Esophagus squamous epithelium (tissue), 5 donors: Measurements from ENCODE around the gene GLTP. TPM values are rescaled to one million over a fixed set of nuclear protein-coding genes. Genes with fewer than 3 reads are reported as not detected.

ENCODE experiments used
- DNase-seq: peaks from one replicate; lab custom pipeline; 2025; lab: John Stamatoyannopoulos, UW
- H3K27ac ChIP-seq, 4 donors: fragments of 200-600 bp; sonication (generic); one replicate each; pipeline ENCODE4 v1.5.1; 2016 to 2019; ENCODE audit warnings: mild to moderate bottlenecking in 1 of 4
- H3K27me3 ChIP-seq, 4 donors: fragments of 200-600 bp; sonication (generic); 1 replicate in 3 of 4; 2 replicates in 1 of 4; pipeline versions ENCODE4 v1.5.1 to v1.6.0; 2017 to 2021; ENCODE audit warnings: antibody characterized with exemption in 1 of 4
- H3K36me3 ChIP-seq, 3 donors: fragments of 200-600 bp; sonication (generic); one replicate each; pipeline ENCODE4 v1.5.1; 2016 to 2019
- H3K4me1 ChIP-seq, 3 donors: fragments of 200-600 bp; sonication (generic); one replicate each; pipeline ENCODE4 v1.5.1; 2017 to 2019
- H3K4me3 ChIP-seq, 4 donors: fragments of 200-600 bp; sonication (generic); 1 replicate in 3 of 4; 2 replicates in 1 of 4; pipeline ENCODE4 v1.5.1; 2016 to 2019; ENCODE audit warnings: mild to moderate bottlenecking in 2 of 4, moderate library complexity in 1 of 4
- H3K9me3 ChIP-seq, 3 donors: fragments of 200-600 bp; sonication (generic); one replicate each; pipeline ENCODE4 v1.5.1; 2016 to 2019
- CTCF ChIP-seq, 6 experiments: fragments of 450-650 bp in 4 of 6; fragments of 200-600 bp in 2 of 6; sonication (generic) in 2 of 6; IDR thresholded peaks; one replicate each; pipeline ENCODE4 v1.5.1; 2016 to 2019; ENCODE audit warnings: antibody characterized with exemption in 6 of 6, mild to moderate bottlenecking in 4 of 6, moderate library complexity in 4 of 6
- POLR2A ChIP-seq, 4 donors: fragments of 450-650 bp; IDR thresholded peaks; one replicate each; pipeline ENCODE4 v1.6.1; 2017; ENCODE audit warnings: antibody characterized with exemption in 4 of 4, mild to moderate bottlenecking in 4 of 4, moderate library complexity in 3 of 4
- WGBS, 2 donors: methylation state at CpG; one replicate each; pipeline ENCODE4 v1.1.5; 2018; 5-methylcytosine and 5-hydroxymethylcytosine counted together
- intact Hi-C: fragments of 100-400 bp; cut with DNase I; formaldehyde crosslinking; loops from one replicate; pipeline ENCODE4 v1.15.0; 2022
- total RNA-seq, 4 donors: library from RNA; depleted of rRNA; stranded (reverse); fragments of >200 nt; gene quantifications; one replicate each; pipeline ENCODE4 v1.1.0, GENCODE V29; 2016
- donor health status: DM: yes; HTN: yes; CAD: no.

Gene GLTP
- total RNA-seq, 4 donors from 2014 or later = 315 to 901 (median 457) TPM

DNA sequence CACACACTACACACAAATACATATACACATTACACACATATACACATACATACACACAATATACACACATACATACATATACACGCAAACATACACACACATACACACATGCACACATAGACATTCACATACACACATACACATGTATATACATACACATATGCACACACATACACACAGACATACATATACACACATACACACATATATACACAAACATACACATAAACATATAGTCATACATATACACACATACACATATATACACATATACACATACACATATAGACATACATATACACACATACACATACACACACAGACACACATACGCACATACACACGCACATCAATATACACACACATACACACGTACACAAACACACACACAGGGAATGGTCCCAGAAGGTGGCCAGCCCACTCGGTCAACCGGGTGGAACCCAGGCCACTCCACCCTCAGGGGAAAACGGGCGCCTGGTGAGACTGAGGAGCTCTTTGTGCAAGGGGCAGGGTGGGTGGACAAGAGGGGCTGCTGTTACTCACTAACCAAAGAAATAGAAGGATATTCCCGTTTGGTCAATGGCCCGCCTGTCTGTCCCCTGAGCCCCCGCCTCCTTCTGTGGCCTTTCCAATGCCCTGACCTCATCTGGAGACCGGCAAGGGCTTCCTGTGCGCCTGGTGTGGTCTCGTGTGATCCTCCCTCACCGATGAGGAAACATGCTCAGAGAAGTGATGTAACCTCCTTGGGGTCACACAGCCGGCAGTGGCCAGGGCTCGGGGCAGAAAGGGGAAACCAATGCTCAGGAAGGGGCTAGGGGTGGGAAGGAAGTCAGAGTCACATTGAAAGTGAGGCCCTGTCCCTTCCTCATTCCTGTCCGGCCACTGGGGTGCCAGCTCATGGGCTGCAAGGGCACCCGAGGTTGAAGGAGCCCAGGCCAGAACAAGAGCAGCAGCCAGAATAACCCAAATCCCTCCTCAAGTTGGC lies 52.5 kb downstream of the GLTP start:
- TF ChIP-seq CTCF (IDR thresholded peaks at IDR 0.05) = no peak
- TF ChIP-seq POLR2A (IDR thresholded peaks at IDR 0.05) = no peak
- 60 to 62% methylated on average over 12 to 16 of the region's 19 CpGs for WGBS, 2 donors
- H3K4me3 ChIP-seq = no peak overlapping the region
- H3K4me1 ChIP-seq = peaks cover 8 to 62% (median 20%) of the 10 kb centered on the region in 3 donors
- intact Hi-C loops = no loop called here
- H3K36me3 ChIP-seq = no peaks in the 10 kb centered on the region
- H3K27me3 ChIP-seq = peaks cover 0 to 40% (median 0%) of the 10 kb centered on the region in 4 donors
- no peaks in the 10 kb centered on the region for H3K9me3 ChIP-seq
- DNase-seq = no peak
- H3K27ac ChIP-seq = peak overlapping the region in 2 of 4 donors; percentile 33 to 71

GRCh38 chr12:109827080-109827479 lies 53.3 kb downstream of the GLTP start:
- no peak for DNase-seq
- H3K27ac ChIP-seq = no peak overlapping the region

DNA sequence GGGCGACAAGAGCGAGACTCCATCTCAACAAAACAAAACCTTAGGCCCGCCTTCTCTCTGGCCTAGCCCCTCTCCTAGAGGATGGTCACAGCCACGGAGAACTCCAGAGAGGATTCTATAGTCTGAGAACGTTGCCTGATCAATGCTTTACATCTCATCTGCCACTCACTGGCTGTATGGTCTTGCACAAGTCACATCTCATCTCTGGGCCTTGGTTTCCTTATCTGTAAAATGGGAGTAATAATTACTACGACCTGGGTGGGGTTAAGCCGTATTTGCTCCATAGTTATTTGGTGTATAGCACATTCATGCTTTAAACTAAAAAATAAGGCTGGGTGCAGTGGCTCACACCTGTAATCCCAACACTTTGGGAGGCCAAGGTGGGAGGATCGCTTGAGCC lies 55.6 kb downstream of the GLTP start:
- H3K27ac ChIP-seq = no peak overlapping the region
- no peak for DNase-seq
- intact Hi-C loops = no loop called here
- no peaks in the 10 kb centered on the region for H3K9me3 ChIP-seq
- no peak overlapping the region for H3K4me3 ChIP-seq
- peaks cover 22 to 67% (median 24%) of the 10 kb centered on the region in 3 donors for H3K4me1 ChIP-seq
- 78 to 89% methylated on average over 6 to 8 of the region's 8 CpGs for WGBS, 2 donors
- TF ChIP-seq CTCF (IDR thresholded peaks at IDR 0.05) (no peak), POLR2A (IDR thresholded peaks at IDR 0.05) (no peak)
- peaks cover 0 to 15% (median 0%) of the 10 kb centered on the region in 4 donors for H3K27me3 ChIP-seq
- no peaks in the 10 kb centered on the region for H3K36me3 ChIP-seq

More at GRCh38 chr12:109827080-109827479, 53.3 kb downstream of the GLTP start:
- peaks cover 0 to 33% (median 0%) of the 10 kb centered on the region in 4 donors for H3K27me3 ChIP-seq
- no peaks in the 10 kb centered on the region for H3K36me3 ChIP-seq
- TF ChIP-seq POLR2A (IDR thresholded peaks at IDR 0.05) (no peak), CTCF (IDR thresholded peaks at IDR 0.05) (no peak)
- peaks cover 13 to 62% (median 16%) of the 10 kb centered on the region in 3 donors for H3K4me1 ChIP-seq
- H3K9me3 ChIP-seq = no peaks in the 10 kb centered on the region
- no peak overlapping the region for H3K4me3 ChIP-seq
- intact Hi-C loops = no loop called here
- 82 to 93% methylated on average over 3 of the region's 3 CpGs for WGBS, 2 donors

DNA sequence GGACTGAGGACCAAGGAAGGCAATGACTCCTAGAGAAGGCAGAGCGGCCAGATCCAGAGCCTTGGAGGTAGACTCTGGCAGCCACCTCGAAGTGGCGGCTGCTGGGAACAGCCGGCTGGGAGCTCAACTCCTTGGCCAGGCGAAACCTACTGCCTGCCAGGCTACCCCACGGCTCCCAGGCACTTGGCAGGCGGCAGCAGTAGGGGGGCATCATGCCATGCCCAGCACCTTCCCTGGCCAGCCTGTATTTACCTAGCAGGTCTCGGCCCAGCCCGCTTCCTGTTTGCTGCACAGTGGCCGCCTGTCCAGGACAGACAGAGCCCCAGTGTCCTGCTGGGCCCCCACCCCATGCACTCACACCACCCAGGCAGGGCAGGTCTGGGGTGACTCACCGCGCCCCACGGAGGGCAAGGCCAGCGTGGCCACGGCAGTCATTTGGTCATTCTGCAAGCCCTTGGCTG lies 57.4 kb downstream of the GLTP start:
- no peaks in the 10 kb centered on the region for H3K9me3 ChIP-seq
- no peaks in the 10 kb centered on the region for H3K36me3 ChIP-seq
- no peak overlapping the region for H3K4me3 ChIP-seq
- H3K4me1 ChIP-seq = peaks cover 16 to 67% (median 29%) of the 10 kb centered on the region in 3 donors
- TF ChIP-seq CTCF (IDR thresholded peaks at IDR 0.05) (no peak), POLR2A (IDR thresholded peaks at IDR 0.05) (no peak)
- DNase-seq = no peak
- H3K27me3 ChIP-seq = peaks cover 0 to 6% (median 0%) of the 10 kb centered on the region in 4 donors
- intact Hi-C loops = no loop called here
- 39 to 40% methylated on average over 1 to 7 of the region's 15 CpGs for WGBS, 2 donors
- H3K27ac ChIP-seq = peak overlapping the region; percentile 72 to 89 (median 77)

GRCh38 chr12:109822416-109822815 lies 57.9 kb downstream of the GLTP start:
- Histone ChIP-seq H3K36me3 (no peaks in the 10 kb centered on the region), H3K4me3 (no peak overlapping the region), H3K27ac (peak overlapping the region; percentile 72 to 89 (median 77)), H3K4me1 (peaks cover 16 to 65% (median 29%) of the 10 kb centered on the region in 3 donors), H3K27me3 (peaks cover 0 to 4% (median 0%) of the 10 kb centered on the region in 4 donors), H3K9me3 (no peaks in the 10 kb centered on the region)
- WGBS, 2 donors = 70 to 77% methylated on average over 3 to 4 of the region's 7 CpGs
- no peak for DNase-seq
- TF ChIP-seq POLR2A (IDR thresholded peaks at IDR 0.05) = no peak
- TF ChIP-seq CTCF (IDR thresholded peaks at IDR 0.05) = no peak
- intact Hi-C loops = no loop called here
